Body of pancreas (tissue), 4 donors: ENCODE results near the gene UST. TPM values are rescaled to one million over a fixed set of nuclear protein-coding genes. Genes with fewer than 3 reads are reported as not detected.

ENCODE experiments used
- ATAC-seq: fragments of 150-250 bp; one replicate; pipeline ENCODE4 v1.9.1; 2016
- DNase-seq, 4 donors: peaks; one replicate each; pipeline ENCODE4 v3.0.0-alpha.2; 2019
- H3K27ac ChIP-seq, 4 donors: fragments of 200-600 bp; sonication (generic); 1 replicate in 3 of 4; 2 replicates in 1 of 4; pipeline versions ENCODE4 v1.5.1 to v1.6.1; 2016 to 2019; ENCODE audit warnings: mild to moderate bottlenecking in 1 of 4, mixed read lengths in 1 of 4, moderate library complexity in 1 of 4
- H3K27me3 ChIP-seq, 2 donors: fragments of 200-600 bp; sonication (generic); one replicate each; pipeline ENCODE4 v1.6.0; 2016; ENCODE audit warnings: mild to moderate bottlenecking in 1 of 2
- H3K36me3 ChIP-seq, 2 donors: fragments of 200-600 bp; sonication (generic); replicated peaks in 1 of 2; 2 replicates each; pipeline ENCODE4 v1.5.1; 2016; ENCODE audit warnings: low read depth in 2 of 2; ENCODE audit not compliant: insufficient read depth in 1 of 2
- H3K4me1 ChIP-seq: fragments of 200-600 bp; sonication (generic); one replicate; pipeline ENCODE4 v1.6.0; 2016
- H3K4me3 ChIP-seq, 2 donors: fragments of 200-600 bp; sonication (generic); 1 replicate in 1 of 2; 2 replicates in 1 of 2; pipeline ENCODE4 v1.5.1; 2016 to 2019
- H3K9me3 ChIP-seq, 3 donors: fragments of 200-600 bp; sonication (generic); 1 replicate in 2 of 3; 2 replicates in 1 of 3; pipeline ENCODE4 v1.5.1; 2016
- CTCF ChIP-seq, 7 experiments: fragments of 450-650 bp in 4 of 7; fragments of 200-600 bp in 3 of 7; sonication (generic) in 3 of 7; IDR thresholded peaks; one replicate each; pipeline ENCODE4 v1.5.1; 2016 to 2019; ENCODE audit warnings: antibody characterized with exemption in 7 of 7
- POLR2A ChIP-seq, 3 donors: fragments of 450-650 bp; IDR thresholded peaks; one replicate each; pipeline ENCODE4 v1.6.1; 2016; ENCODE audit warnings: antibody characterized with exemption in 3 of 3, mild to moderate bottlenecking in 2 of 3
- WGBS, 2 donors: methylation state at CpG; one replicate each; pipeline ENCODE4 v1.1.5; 2017; 5-methylcytosine and 5-hydroxymethylcytosine counted together
- intact Hi-C: fragments of 100-400 bp; cut with DNase I; formaldehyde crosslinking; loops from one replicate; pipeline ENCODE4 v1.15.1; 2023
- total RNA-seq, 2 donors: library from RNA; depleted of rRNA; stranded (reverse); fragments of >200 nt; gene quantifications; one replicate each; pipeline ENCODE4 v1.1.0, GENCODE V29; 2016

Gene UST
- total RNA-seq, 2 donors from 2014 or later: 11.4 to 28.3 TPM

DNA sequence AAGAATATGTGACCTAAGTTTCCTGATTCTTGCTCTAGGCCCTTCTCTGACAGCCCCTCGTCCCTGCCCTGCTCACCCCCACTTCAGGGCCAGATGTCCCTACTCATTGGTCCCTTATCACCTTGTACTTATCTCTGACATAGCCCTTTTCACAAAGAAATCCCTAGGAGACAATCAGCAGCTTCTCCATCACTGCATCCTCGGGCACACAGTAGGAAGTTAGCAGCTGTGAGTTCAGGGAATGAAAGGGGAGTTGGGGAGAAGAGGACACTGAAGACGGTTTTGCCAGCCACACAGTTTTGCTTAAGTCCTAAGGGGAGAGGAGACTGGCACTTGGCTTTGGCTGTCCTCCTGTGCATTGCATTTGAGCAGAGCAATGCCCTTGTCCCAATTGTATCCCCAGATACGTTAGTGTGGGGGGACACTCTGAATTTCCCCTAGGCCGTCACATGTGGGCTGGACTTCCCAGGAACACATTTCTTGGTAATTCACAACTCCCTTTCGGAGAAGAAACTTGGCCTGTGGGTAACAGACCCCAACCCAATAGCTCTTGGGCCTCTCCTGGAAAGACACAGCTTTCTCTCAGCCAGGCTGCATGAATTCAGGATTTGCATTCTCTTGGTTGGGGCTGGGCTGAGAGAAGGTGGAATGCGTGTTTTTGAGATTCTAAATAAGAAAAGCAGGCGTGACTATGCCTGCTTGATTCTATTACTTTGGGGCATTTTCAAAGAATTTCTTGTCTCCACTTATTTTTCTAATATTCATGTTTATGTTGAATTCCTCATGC, 177.6 kb downstream of the UST start:
- H3K4me3 ChIP-seq: no peak overlapping the region
- intact Hi-C loops: no loop called here
- 82 to 92% methylated on average over 8 of the region's 8 CpGs for WGBS, 2 donors
- H3K9me3 ChIP-seq: no peaks in the 10 kb centered on the region
- TF ChIP-seq POLR2A (IDR thresholded peaks at IDR 0.05) (no peak), CTCF (IDR thresholded peaks at IDR 0.05) (no peak)
- no peaks in the 10 kb centered on the region for H3K4me1 ChIP-seq
- no peak overlapping the region for H3K27ac ChIP-seq
- ATAC-seq: no peak
- no peaks in the 10 kb centered on the region for H3K27me3 ChIP-seq
- no peak for DNase-seq
- H3K36me3 ChIP-seq: no peaks in the 10 kb centered on the region

DNA sequence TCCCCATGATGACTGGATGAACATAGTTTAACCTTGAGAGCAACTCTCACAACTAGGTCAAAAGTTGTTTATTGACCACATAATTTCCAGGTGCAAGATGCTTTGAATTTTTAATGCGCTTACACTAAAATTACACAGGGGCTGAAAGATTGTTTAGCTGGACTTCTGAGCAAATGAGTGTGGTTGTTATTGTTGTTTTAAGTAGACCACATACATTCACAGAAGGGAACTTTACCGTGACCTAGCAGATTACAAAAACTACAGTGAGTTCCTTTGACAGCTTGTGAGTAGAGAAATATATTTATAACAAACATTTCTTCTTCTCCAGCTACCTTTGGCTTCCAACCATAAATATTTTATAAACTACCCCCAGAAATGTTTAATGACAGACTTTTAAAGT, 178.9 kb downstream of the UST start:
- no peak for TF ChIP-seq POLR2A (IDR thresholded peaks at IDR 0.05)
- TF ChIP-seq CTCF (IDR thresholded peaks at IDR 0.05): no peak
- Histone ChIP-seq H3K36me3 (no peaks in the 10 kb centered on the region), H3K9me3 (no peaks in the 10 kb centered on the region), H3K4me1 (no peaks in the 10 kb centered on the region), H3K4me3 (no peak overlapping the region), H3K27me3 (no peaks in the 10 kb centered on the region), H3K27ac (no peak overlapping the region)
- 50 to 69% methylated on average over 2 of the region's 2 CpGs for WGBS, 2 donors
- intact Hi-C loops: no loop called here
- DNase-seq (no peak), ATAC-seq (no peak)

GRCh38 chr6:148926478-148926877, 179.6 kb downstream of the UST start:
- Histone ChIP-seq H3K36me3 (no peaks in the 10 kb centered on the region), H3K27ac (no peak overlapping the region), H3K4me3 (no peak overlapping the region), H3K27me3 (no peaks in the 10 kb centered on the region), H3K4me1 (no peaks in the 10 kb centered on the region), H3K9me3 (no peaks in the 10 kb centered on the region)
- TF ChIP-seq POLR2A (IDR thresholded peaks at IDR 0.05) (no peak), CTCF (IDR thresholded peaks at IDR 0.05) (no peak)
- WGBS, 2 donors: 97% methylated on average over 2 of the region's 2 CpGs
- intact Hi-C loops: no loop called here
- no peak for ATAC-seq
- DNase-seq: no peak

DNA sequence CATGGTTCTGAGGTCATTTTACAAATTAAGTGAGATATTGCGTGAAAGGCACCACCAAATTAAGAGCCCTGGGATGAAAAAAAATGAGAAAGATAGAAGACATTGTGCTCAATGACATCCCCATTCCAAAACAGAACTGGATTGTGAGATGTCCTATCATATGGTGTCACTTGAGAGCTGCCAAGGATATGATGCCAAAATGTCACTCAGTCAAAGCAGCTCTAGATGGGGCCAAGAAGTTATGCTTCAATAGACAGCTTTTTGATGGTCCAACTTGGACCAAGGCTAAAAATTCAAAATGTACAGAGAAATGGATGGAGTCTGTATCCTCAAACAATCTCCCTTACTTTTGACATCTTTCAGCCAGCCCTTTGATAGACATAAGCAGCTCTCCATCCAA, 180.8 kb downstream of the UST start:
- Histone ChIP-seq H3K27ac (no peak overlapping the region), H3K4me1 (no peaks in the 10 kb centered on the region), H3K36me3 (no peaks in the 10 kb centered on the region), H3K27me3 (no peaks in the 10 kb centered on the region), H3K9me3 (no peaks in the 10 kb centered on the region), H3K4me3 (no peak overlapping the region)
- TF ChIP-seq POLR2A (IDR thresholded peaks at IDR 0.05) (no peak), CTCF (IDR thresholded peaks at IDR 0.05) (no peak)
- ATAC-seq (no peak), DNase-seq (no peak)
- 88 to 97% methylated on average over 1 of the region's 1 CpG for WGBS, 2 donors
- intact Hi-C loops: no loop called here

GRCh38 chr6:148928811-148929210, 182.0 kb downstream of the UST start:
- Histone ChIP-seq H3K27me3 (no peaks in the 10 kb centered on the region), H3K4me3 (no peak overlapping the region), H3K4me1 (no peaks in the 10 kb centered on the region), H3K9me3 (no peaks in the 10 kb centered on the region), H3K27ac (no peak overlapping the region), H3K36me3 (no peaks in the 10 kb centered on the region)
- DNase-seq: no peak
- ATAC-seq: no peak
- intact Hi-C loops: no loop called here
- no peak for TF ChIP-seq POLR2A (IDR thresholded peaks at IDR 0.05)
- no peak for TF ChIP-seq CTCF (IDR thresholded peaks at IDR 0.05)
- WGBS, 2 donors: 95 to 100% methylated on average over 1 of the region's 1 CpG
